HG02759 (cell line): ENCODE results near the gene RNGTT.
"Not testable (repeated sequence)": the region's sequence is repeated elsewhere in the genome, so short reads cannot be mapped to it uniquely, and the experiment has no call there.

Source experiments
- ATAC-seq: cut with Tn5 transposase; IDR thresholded peaks from one replicate; pipeline ENCODE4 v1.9.1; 2021; ENCODE audit warnings: mild to moderate bottlenecking, moderate library complexity; ENCODE audit not compliant: unreplicated experiment

RNGTT gene

GRCh38 chr6:88823998-88824397 is 139.4 kb downstream of the RNGTT start:
- ATAC-seq = no peak

- no peak for ATAC-seq
Measured at GRCh38 chr6:88815491-88815890, 147.9 kb downstream of the RNGTT start.

- no peak for ATAC-seq
Measured at GRCh38 chr6:88814909-88815308, 148.5 kb downstream of the RNGTT start.

GRCh38 chr6:88813045-88813444 is 150.4 kb downstream of the RNGTT start:
- ATAC-seq = no peak

- no peak for ATAC-seq
Measured at GRCh38 chr6:88810701-88811100, 152.7 kb downstream of the RNGTT start.

- ATAC-seq = no peak
Measured at GRCh38 chr6:88810089-88810488, 153.3 kb downstream of the RNGTT start.

GRCh38 chr6:88808381-88808780 is 155.0 kb downstream of the RNGTT start:
- no peak for ATAC-seq

- ATAC-seq = no peak
Measured at GRCh38 chr6:88807622-88808021, 155.8 kb downstream of the RNGTT start.

GRCh38 chr6:88806728-88807127 is 156.7 kb downstream of the RNGTT start:
- ATAC-seq = no peak

- no peak for ATAC-seq
Measured at GRCh38 chr6:88804701-88805100, 158.7 kb downstream of the RNGTT start.

- ATAC-seq = no peak
Measured at GRCh38 chr6:88785478-88785877, 177.9 kb downstream of the RNGTT start.

GRCh38 chr6:88780714-88781389 is 182.6 kb downstream of the RNGTT start:
- no peak for ATAC-seq

GRCh38 chr6:88775866-88776571 is 187.4 kb downstream of the RNGTT start:
- ATAC-seq = no peak

- not testable (repeated sequence) for ATAC-seq
Measured at GRCh38 chr6:88768114-88768513, 195.3 kb downstream of the RNGTT start.

GRCh38 chr6:88764081-88764480 is 199.3 kb downstream of the RNGTT start:
- ATAC-seq = no peak

- ATAC-seq = no peak
Measured at GRCh38 chr6:88763160-88763559, 200.3 kb downstream of the RNGTT start.

GRCh38 chr6:88761237-88762031 is 202.0 kb downstream of the RNGTT start:
- peak; percentile 83 for ATAC-seq

GRCh38 chr6:88760091-88760490 is 203.3 kb downstream of the RNGTT start:
- no peak for ATAC-seq

GRCh38 chr6:88750936-88751335 is 212.5 kb downstream of the RNGTT start:
- no peak for ATAC-seq

- ATAC-seq = no peak
Measured at GRCh38 chr6:88749849-88750248, 213.6 kb downstream of the RNGTT start.

GRCh38 chr6:88748141-88748540 is 215.3 kb downstream of the RNGTT start:
- ATAC-seq = no peak

- no peak for ATAC-seq
Measured at GRCh38 chr6:88741939-88742338, 221.5 kb downstream of the RNGTT start.
